Measurements from ENCODE around the gene TTC22. TPM values are rescaled to one million over a fixed set of nuclear protein-coding genes. Genes with fewer than 3 reads are reported as not detected.
"Not testable (repeated sequence)": the region's sequence is repeated elsewhere in the genome, so short reads cannot be mapped to it uniquely, and the experiment has no call there.

Gene TTC22
- polyA plus RNA-seq, 1 donor = 7.3 TPM

DNA sequence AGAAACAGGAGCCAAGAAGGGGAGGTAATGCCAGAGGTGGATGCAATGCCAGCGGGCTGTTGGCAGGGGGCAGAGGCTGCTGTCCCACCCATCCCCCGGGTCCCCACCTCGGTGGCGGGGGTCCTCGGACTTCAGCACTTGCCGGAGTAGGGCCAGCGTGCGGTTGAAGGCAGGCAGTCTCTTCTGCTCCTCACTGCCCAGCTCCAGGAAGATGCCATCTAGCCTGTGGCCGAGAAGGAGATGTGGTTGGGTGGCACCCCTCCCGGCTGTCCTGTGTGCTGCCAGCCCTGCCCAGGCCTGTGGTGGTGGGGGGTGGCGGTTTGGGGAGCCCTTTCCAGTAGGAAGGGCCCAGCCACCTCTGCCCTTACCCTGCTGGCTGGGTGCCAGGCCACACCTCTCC lies 13.5 kb downstream of the TTC22 start:
- no peak for DNase-seq

DNA sequence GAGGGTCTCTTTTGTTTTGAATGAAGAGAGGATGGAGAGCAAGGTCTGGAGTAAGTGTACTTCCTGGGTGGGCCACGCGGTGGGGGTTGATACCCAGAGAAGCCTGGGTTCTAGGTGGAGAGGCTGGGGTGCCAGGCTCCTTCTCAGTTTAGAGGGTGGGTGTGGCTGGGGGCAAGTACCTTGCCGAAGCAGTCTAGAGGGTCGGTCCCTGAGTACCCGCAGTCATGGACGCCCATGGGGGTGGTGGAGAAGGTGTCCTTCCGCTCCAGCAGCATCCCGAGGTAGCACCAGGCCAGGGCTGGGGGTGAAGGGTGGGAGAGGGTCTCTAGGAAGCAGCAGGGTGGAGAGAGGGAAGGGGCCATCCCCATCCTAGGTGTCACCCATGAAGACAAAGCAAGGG lies 14.3 kb downstream of the TTC22 start:
- no peak for DNase-seq

- DNase-seq = no peak
Measured at GRCh38 chr1:54784066-54784465, 17.1 kb downstream of the TTC22 start.

DNA sequence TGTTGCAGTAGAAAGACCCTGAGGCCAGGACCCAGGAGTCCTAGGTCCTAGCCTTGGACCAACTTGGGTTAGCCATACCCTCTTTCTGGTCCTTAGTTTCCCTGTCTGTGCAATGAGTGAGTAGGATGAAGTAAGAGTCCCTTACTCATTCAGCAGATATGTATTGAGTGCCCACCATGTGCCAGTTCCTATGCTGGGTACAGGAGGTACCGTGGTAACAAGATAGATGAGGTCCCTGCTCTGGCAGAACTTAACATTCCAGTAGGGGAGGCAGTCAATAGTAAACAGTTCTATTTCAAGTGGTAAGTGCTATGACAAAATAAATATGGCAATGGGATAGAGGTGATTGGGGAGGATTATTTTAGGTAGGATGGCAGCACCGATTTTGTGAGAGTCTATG lies 18.5 kb downstream of the TTC22 start:
- no peak for DNase-seq

DNA sequence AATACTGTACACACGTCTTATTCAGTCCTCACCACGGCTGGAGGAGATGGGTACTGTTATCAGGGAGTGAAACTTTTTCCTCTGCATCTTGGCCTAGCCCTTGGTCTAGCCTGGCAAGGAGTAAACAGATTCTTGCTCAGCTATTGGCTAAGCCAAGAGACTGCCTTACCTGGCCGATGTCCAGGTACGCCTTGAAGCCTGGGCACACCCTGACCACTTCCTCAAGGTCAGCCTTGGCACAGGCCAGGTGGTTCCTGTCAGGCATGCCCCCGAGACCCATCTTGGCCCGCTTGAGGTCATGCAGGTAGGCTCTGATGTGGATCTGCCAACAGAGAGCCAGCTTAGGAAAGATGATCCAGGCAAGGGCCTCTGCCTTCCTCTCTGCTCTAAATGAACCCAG lies 19.0 kb downstream of the TTC22 start:
- DNase-seq = no peak

GRCh38 chr1:54781023-54781723 lies 19.9 kb downstream of the TTC22 start:
- peak; percentile 30 for DNase-seq

DNA sequence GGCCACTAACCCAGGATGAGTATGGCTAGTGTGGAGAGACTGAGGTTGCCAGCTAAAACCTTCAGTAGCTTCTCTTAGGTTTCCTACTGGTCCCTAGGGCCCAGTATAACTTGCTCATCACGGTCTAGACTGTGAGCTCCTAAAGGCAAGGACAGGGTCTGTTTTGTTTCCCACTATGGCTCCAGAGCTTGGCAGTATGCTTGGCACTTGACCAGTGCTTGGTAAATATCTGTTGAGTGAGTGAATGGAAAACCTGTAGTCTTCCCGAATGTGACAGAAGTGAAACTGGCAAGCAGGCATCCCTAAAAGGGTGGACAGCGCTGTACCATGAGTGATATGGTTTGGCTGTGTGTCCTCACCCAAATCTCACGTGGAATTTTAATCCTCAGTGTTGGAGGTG lies 23.7 kb downstream of the TTC22 start:
- no peak for DNase-seq

DNA sequence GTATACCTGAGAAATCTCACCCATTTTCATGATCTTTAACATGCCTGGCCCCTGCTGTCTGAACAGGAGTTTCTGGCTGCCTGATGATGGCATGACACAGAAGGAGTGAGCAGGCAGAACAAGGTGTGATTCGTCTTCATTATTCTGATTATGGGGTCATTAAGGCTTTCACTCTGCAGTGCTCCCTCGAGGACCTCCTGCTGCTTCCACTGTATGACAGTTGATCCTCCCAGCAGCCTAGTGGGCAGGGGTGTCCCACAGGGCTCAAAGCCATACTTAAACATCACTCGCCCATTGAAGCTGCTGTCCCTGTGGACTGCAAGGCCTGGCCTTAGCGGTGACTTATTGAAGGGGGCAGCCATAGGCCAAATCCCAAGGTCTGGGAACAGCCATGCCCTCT lies 24.1 kb downstream of the TTC22 start:
- no peak for DNase-seq

DNA sequence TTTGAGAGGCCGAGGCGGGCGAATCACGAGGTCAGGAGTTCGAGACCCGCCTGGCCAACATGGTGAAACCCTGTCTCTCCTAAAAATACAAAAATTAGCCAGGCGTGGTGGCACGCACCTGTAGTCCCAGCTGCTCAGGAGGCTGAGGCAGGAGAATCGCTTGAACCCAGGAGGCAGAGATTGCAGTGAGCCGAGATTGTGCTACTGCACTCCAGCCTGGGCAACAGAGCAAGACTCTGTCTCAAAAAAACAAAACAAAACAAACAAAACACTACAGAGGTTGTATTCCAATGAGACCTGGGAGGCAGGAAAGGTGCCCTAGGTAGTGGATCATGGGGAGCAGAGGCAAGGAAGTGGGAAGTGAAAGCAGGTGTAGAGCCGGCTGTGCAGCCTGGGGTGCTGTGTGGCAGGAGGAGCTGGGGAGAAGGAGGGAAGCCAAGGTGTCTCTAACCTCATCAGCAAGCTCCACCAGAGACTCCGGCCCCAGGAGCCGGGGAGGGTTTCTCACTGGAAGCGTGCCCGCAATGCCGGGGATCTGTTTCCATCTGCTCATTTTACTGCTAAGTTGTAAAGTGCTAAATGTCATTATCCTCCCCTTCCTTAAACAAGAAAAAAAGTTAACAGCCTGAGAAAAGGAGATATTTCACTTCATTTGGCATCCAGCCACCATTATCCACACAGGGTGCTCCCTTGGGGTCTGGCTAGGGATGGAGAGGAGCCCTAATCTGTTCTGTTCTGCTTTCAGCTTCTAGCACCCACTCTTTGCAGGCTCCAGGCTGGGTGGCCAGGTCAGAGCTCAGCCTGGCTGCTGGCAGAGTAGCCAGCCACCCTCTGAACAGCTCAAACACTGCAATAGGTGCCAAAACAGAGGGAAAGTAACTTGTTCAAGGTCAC lies 25.0 kb downstream of the TTC22 start:
- not testable (repeated sequence) for DNase-seq

DNA sequence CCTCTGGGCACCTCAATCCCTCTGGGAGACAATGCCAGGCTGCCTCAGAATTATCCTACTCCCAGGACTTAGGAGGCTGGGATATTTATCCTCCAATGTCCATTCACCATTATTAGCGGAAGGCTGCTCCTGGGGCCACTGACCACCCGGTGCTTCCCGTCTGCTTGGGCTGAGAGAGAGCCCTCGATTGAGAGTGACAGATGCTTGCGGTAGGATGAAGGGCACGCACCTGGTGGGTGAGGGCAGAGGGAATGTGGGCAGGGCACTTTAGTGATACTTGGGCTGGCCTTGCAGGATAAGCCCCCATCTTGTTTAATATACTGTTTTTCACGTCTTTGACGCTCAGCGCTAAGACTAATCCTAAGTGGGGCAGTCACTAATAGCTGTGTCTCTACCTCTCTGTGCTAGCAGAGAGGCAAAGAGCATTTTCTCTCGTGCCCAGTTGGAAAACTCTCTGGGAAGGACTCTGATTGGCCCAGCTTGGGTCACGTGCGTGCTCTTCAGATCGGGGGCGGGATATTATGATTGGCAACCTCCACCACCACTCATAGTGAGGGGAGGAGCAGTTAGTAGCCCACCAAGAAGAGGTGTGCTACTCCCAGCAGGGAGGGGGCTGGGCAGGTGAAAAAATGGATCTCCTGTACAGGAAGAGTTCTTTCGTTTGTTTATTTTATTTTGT lies 26.2 kb downstream of the TTC22 start:
- DNase-seq = no peak

DNA sequence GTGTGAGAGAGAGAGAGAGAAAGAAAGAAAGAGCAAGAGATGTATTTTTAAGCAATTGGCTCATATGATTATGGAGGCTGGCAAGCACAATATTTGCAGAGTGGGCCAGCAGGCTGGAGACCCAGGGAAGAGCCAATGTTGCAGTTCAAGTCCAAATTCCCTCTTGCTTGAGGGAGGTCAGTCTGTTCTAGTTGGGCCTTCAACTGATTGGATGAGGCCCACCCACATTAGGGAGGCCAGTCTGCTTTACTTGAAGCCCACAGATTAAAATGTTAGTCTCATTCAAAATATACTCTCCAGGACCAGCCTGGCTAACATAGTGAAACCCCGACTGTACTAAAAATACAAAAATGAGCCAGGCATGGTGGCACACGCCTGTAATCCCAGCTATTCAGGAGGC lies 28.2 kb downstream of the TTC22 start:
- no peak for DNase-seq

DNA sequence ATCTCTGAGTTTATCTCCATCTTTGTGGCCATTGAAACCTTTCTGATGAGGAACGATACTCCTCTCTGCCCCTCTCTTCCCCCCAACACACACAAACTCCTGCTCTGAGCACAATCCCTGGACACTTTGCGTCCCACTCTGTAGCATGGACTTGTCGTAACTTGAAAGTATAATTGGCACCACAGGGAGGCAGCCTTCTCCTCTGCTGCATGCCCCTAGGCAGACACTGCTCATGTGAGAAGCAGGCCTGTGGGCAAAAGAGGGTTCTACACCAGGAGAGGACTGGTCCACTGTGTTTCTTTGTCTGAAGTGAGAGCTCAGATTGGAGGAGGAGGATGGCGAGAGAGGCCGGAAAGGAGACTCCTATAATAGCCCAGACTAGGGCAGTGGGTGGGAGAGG lies 33.0 kb downstream of the TTC22 start:
- DNase-seq = no peak

GRCh38 chr1:54767526-54767925 lies 33.6 kb downstream of the TTC22 start:
- no peak for DNase-seq

DNA sequence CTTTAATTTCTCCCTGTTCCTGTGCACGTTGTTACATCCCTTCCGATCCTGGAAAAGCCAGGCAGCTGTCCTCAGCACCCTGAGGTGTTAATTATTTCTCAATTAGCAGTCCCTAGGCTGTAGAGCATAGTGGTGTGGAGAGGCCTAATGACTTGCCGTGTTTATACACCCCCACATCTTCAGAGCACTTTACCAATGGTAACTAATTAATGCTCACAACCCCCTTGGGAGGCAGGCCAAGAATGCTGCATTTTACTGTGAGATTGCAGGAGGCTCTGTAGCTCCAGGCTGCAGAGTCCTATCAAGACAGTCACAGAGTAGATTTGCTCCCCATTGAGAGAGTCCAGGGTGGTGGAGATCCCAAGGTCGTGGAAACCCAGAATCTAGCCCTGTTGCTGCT lies 34.4 kb downstream of the TTC22 start:
- DNase-seq = no peak

DNA sequence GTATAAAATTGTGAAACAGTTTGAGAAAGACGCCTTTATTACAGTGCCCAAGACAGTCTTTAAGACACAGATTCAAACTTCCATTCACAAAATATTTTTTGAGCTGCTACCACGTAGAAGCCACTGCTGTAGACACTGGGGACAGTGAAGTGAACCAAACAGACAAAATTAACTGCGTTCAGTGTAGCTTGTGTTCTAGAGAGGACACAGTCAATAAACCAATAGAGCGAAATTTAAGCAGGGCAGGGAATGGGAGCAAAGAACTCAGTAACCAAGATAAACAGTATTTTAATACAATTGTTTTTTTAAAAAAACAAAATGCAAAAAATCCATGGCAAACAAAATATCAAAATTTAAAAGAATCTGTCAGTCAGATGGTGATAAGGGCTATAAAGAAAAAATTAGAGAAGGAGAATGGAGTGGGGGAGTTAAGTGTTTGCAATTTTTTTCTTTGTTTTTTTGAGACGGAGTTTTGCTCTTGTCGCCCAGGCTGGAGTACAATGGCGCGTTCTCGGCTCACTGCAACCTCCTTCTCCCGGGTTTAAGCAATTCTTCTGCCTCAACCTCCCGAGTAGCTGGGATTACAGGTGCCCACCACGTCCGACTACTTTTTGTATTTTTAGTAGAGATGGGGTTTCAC lies 36.1 kb downstream of the TTC22 start:
- no peak for DNase-seq

DNA sequence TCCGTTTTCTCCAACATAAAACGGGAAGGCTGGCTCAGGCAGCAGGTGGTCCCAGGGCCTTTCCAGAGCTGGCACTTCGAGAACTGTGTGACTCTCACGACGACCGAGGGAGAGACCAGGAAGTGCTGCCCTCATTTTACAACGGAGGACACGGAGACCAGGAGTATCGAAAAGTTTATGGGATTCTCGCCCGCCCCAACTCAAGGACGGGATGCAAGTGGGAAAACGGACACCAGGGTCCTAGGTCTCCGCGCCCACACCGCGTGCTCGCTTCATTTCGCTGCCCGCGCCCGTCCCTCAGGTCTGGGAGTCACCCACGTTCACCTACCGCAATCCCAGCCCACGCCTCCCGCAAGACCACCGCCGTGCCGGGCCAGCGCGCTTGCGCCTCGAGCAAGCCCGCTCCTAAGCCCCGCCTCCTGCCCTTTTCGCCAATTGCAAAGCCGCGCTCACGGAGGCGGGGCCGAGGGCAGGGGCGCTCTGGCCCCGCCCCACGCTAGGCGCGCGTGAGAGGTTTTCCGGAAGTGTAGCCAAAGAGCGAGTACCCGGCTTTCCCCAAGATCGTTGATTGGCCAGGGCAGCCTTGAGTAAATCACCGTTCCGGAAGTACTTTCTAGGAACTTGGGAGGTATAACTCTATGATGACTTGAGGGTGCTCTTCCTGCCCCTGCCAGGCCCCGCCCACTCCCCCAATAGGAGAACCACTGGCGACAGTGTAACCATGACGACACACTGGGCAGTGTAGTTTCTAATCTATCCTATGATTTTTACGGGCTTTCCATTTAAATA lies 36.8 kb downstream of the TTC22 start, which contains the start of gene PARS2:
TSS of gene PARS2 (minus strand) at position 391 of the 789 bp plus-strand sequence. CDS start 5,362 bp downstream, outside the sequence.
- peak; percentile 100 for DNase-seq

GRCh38 chr1:54763816-54764132 lies 37.3 kb downstream of the TTC22 start:
- DNase-seq = no peak

- DNase-seq = no peak
Measured at GRCh38 chr1:54758678-54759348, 42.3 kb downstream of the TTC22 start.

DNA sequence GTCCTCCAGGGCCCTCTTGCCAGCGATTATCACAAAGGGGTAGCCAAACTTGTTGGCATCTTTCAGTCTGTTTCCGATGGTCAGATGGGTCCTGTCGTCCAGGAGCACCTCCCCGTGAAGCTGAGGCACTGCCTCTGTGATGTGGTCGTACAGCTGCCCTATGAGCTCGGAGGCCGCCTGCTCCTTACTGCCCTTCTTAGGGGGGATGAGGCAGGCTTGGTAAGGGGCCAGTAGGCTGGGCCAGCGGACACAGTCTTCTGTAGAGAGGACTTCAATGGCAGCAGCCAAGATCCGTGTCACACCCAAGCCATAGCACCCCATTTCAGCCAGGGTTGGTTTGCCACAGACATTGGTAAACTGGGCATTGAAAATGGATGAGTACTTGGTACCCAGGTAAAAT lies 43.3 kb downstream of the TTC22 start:
- DNase-seq = no peak

GRCh38 chr1:54754486-54755285 lies 46.4 kb downstream of the TTC22 start:
- no peak for DNase-seq
